NOMO-1 treated with dmso at 0.1 percent for 144 hours (cell line): Measurements from ENCODE around the gene ELMOD2.

Experiments
- DNase-seq: peaks from one replicate; lab custom pipeline; 2025; ENCODE audit not compliant: unreplicated experiment; lab: John Stamatoyannopoulos, UW

The ELMOD2 gene

GRCh38 chr4:140579278-140579677 lies 55.3 kb downstream of the ELMOD2 start:
- no peak for DNase-seq

- no peak for DNase-seq
Measured at GRCh38 chr4:140581078-140581477, 57.1 kb downstream of the ELMOD2 start.

- no peak for DNase-seq
Measured at GRCh38 chr4:140584439-140584838, 60.5 kb downstream of the ELMOD2 start.

- DNase-seq: no peak
Measured at GRCh38 chr4:140595065-140595464, 71.1 kb downstream of the ELMOD2 start.

GRCh38 chr4:140600408-140600807 lies 76.4 kb downstream of the ELMOD2 start:
- DNase-seq: no peak

- no peak for DNase-seq
Measured at GRCh38 chr4:140602714-140603113, 78.7 kb downstream of the ELMOD2 start.

- DNase-seq: no peak
Measured at GRCh38 chr4:140603286-140603685, 79.3 kb downstream of the ELMOD2 start.
